ENCODE data around the gene VN1R5.
"Not testable (repeated sequence)": the region's sequence is repeated elsewhere in the genome, so short reads cannot be mapped to it uniquely, and the experiment has no call there.

DNA sequence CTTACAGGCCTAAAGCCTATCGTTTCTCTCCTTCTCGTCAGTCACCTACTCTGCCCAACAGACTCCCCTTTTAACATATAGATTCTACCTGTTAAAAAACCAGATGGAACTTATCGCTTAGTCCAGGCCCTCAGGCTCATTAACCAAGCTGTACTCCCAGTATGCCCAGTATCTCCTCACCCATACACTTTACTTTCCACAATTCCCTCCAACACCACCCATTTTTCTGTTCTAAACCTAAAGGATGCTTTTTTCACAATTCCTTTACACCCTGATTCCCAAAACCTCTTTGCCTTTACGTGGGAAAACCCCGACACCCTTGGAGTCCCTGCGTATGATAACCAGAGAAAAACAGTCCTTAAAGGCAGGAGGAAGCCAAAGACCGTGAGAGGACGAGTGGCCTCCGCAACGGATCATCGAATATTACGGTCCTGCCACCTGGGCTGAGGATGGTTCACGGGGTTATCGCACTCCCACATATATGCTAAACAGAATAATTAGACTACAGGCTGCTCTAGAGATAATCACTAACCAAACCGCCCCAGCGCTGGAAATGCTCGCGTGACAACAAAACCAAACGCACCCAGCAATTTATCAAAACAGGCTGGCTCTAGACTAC is 33.5 kb downstream of the VN1R5 start:
- TF ChIP-seq, protein P1, sequence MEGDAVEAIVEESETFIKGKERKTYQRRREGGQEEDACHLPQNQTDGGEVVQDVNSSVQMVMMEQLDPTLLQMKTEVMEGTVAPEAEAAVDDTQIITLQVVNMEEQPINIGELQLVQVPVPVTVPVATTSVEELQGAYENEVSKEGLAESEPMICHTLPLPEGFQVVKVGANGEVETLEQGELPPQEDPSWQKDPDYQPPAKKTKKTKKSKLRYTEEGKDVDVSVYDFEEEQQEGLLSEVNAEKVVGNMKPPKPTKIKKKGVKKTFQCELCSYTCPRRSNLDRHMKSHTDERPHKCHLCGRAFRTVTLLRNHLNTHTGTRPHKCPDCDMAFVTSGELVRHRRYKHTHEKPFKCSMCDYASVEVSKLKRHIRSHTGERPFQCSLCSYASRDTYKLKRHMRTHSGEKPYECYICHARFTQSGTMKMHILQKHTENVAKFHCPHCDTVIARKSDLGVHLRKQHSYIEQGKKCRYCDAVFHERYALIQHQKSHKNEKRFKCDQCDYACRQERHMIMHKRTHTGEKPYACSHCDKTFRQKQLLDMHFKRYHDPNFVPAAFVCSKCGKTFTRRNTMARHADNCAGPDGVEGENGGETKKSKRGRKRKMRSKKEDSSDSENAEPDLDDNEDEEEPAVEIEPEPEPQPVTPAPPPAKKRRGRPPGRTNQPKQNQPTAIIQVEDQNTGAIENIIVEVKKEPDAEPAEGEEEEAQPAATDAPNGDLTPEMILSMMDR (IDR thresholded peaks at IDR 0.05; ENCODE audit: low read depth, low read length), result not testable (repeated sequence)
- TF ChIP-seq POLR2A (IDR thresholded peaks at IDR 0.05; ENCODE audit: extremely low read depth, insufficient read length); MYC (IDR thresholded peaks at IDR 0.05; ENCODE audit: low read depth, low read length): not testable (repeated sequence)
- TF ChIP-seq, protein P2, sequence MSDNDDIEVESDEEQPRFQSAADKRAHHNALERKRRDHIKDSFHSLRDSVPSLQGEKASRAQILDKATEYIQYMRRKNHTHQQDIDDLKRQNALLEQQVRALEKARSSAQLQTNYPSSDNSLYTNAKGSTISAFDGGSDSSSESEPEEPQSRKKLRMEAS (IDR thresholded peaks at IDR 0.05; ENCODE audit: low read depth, low read length), result not testable (repeated sequence)
